Stimulated activated CD8-positive, alpha-beta memory T cell treated with anti-CD3 and anti-CD28 coated beads, Interleukin-4, amount 100 ng/mL, for 4 hours (primary cell): Measurements from ENCODE around the gene USP9Y.

Experiments used
- DNase-seq, 2 donors: peaks; one replicate each; pipeline ENCODE4 v3.0.0-alpha.2; 2020; ENCODE audit warnings: low read depth in 2 of 2, low spot score in 1 of 2

Gene USP9Y

DNA sequence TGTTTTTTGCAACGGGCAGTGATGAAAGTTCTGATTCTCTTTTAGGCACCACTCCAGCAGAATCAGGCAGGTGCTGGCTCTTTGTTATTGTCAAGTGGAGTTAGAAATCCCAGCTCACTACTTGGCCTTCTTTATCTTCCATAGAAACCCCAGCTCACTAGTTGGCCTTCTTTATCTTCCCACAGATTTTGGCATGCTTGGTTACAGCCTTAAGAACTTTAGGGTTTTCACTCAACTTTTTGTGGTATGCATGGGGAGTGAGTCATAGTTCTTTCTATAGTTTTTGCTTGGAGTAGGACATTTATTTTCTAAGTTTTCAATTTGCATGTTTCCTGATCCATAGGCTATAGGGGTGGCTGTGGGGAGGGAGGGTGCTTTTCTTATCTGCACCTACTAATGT, 55.0 kb downstream of the USP9Y start:
- no peak for DNase-seq

DNA sequence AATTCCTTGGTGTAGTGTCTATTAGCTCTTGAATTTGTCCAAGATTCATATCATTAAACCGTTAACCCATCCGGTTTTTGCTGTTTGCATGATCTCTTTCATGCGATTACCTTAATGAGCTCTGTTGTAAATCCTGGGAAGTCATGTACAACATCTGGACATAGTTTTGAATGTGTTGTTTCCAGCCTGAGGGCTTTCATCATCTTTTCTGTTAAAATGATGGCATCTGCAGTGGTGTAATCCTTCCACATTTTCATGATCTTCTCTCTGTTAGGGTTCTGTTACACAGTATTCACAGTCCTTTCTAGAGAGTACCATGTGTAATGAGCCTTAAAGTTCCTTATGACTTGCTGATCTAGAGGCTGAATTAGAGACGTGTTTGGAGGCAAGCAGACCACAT, 64.9 kb downstream of the USP9Y start:
- no peak for DNase-seq

DNA sequence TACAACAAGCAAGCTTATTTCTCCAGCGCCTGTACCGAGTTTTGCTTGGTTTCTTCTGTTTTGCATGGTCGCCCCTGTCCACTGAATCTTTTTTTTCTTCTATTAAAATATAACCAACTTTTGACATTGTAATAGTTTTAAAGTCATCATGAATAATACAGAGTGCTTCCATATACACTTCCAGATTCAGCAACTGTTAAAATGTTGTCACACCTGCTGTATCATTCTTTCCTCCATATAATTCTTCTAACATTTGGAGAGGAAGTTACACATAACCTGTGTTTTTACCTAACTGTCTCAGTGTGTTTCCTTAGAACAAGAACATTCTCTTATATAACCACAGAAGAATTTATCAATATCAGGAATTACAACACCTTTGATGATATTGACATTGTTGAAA, 83.5 kb downstream of the USP9Y start:
- no peak for DNase-seq

GRCh38 chrY:12793999-12794398, 93.0 kb downstream of the USP9Y start:
- no peak for DNase-seq

- no peak for DNase-seq
Measured at GRCh38 chrY:12808046-12808445, 107.0 kb downstream of the USP9Y start.

GRCh38 chrY:12809034-12809433, 108.0 kb downstream of the USP9Y start:
- DNase-seq = no peak

DNA sequence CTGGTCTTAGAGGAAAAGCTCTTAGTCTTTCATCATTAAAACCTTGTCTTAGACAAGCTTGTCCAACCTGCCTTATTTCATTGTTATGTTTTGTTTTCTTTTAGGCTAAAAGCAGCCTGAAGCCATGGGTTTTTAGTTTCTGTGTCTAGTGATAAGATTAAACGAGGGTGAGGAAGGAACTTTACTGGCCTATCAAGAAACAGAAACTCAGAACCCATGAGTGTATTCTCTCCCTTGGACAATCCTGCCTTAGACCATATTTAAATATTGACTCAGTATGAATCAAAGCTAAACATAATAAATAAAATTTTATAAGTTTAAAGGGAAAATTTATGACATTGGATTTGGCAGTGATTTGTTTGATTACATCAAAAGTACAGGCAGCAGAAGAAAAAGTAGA, 122.4 kb downstream of the USP9Y start:
- DNase-seq = no peak

DNA sequence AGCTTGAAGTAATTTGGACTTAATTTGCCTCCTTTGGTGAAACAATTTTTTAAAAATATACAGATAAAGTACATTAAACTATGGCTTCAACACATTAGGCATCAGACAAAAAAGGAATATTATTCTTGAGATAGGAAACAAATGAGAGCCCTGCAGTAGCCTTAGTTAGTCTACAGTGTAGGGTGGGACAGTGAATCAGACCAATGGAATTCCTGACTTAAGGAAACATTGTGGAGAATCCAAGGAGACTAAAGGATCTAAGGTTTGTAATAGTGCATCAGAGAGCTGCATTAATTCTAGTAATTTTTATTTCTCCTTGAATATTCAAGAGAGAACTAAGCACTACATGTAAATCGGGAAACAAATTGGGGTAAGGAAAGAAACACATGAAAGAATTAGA, 125.8 kb downstream of the USP9Y start:
- DNase-seq = no peak

- no peak for DNase-seq
Measured at GRCh38 chrY:12833284-12833683, 132.3 kb downstream of the USP9Y start.

DNA sequence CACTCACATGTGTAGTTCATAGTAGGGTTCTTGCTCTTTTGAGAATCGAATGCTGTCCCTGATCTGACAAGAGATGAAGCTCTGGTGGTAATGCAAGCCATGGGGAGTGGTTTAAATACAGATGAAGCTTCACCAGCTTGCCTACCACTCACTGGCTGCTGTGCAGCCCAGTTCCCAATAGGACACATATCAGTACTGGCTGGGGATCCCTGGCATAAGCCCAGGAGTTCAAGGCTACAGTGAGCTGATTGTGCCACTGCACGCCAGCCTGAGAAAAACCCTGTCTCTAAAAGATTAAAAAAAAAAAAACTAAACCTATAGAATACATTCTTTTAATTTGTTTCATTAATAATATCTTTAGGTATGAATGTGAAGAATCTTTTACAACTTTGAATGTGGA, 136.5 kb downstream of the USP9Y start:
- no peak for DNase-seq

DNA sequence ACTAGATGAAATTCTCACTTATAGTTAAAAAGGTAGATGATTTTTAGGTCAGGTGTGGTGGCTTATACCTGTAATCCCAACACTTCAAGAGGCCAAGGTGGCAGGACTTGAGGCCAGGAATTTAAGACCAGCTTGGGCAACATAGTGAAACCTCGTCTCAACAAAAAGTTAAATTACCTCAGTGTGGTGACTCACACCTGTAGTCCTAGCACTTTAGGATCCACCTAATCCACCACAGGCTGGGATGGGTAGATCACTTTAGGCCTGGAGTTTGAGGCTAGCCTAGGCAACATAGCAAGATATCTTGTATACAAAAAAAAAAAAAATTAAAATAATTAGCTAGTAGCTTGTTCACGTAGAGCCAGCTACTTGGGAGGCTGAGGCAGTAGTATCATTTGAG, 140.3 kb downstream of the USP9Y start:
- no peak for DNase-seq

GRCh38 chrY:12846793-12847192, 145.8 kb downstream of the USP9Y start:
- no peak for DNase-seq

- DNase-seq = no peak
Measured at GRCh38 chrY:12855791-12856275, 154.8 kb downstream of the USP9Y start.

DNA sequence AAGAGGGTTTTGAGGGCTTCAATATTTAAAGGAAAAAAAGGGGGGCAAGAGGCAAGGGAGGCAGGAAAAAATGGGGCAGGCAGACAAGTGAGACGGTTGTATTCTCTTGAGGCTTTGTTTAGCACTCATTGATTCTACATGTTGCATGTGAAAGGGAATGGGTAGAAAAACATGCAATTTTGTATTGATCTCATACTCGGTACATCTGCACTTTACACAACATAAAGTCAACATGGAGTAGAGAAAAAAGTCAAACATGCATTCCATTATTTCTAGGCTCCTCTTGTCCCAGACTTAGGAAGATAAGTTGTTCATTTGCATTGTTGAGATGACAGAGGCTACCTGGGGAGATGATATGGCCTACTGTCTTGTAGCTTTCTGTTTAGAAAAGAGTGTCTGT, 166.9 kb downstream of the USP9Y start:
- no peak for DNase-seq

DNA sequence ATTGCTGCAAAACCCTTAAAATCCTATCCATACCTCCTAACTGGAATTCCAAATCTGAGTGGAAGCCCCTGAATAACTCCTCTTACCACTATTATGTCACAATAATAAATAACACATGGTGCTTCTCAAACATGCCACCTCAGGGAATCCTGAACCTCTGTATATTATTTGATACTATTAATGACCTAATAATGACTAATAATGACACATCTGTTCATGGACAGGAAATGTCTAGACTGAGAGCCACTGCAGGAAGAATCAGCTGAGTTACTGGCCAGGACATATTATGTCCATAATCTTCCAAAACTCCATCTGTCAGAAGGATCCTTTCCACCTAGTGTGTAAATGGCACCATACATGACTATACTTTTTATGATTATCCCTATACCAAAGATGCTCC, 195.9 kb downstream of the USP9Y start:
- no peak for DNase-seq

DNA sequence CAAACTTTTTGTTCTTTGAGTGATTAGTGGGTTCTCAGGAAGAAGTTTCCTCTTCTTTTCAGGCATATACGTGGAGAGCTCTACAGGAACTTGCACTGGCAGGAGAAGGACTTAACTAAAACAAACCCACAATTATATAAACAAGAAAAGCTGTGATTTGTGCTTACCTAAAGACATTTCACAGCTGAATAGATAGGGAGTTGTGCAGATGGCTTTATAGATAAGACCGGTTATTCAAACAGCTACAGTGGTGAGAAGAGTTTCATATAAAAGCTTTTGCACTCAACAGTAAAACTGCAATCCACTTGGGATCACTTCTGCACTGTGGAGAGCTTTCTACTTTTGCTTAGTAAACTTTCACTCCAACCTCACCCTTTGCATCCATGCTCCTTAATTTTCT, 197.6 kb downstream of the USP9Y start:
- no peak for DNase-seq

DNA sequence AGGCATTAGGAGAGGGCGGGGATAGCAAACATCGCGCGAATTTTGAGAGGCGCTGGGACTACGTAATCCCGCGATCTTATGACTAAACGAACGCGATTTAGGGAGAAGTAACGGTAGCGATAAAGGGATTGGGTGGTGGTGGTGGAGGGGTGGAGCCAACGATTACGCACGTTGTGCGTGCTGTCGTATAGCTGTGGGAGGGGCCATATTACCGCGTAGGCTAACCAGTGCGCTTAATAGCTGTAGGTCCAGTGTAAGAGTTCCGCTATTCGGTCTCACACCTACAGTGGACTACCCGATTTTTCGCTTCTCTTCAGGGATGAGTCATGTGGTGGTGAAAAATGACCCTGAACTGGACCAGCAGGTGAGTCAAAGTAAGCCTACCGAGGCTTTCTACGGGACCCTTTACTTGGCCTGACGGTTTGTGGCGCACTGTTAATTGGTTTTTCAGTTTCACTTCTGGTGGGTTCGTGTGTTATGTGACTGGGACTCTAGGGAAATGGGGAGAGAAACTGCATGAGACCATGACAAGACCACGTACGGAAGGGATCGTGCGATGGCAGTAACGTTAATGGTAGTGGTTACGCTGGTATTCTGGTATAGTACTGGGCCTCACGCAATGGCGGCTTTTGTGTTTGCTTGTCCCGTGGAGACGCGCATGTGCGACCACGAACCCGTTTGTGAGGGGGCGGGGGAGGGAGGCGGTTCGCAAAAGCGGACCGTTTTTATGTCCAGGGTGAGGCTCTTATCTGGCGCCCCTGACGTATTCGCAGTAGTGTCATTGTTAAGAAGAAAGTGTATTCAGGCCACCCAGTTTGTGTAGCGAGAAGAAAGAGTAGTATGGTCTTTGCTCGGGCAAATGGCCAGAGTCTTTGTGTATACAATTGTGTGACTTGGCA, 203.8 kb downstream of the USP9Y start, which contains the start of gene DDX3Y:
TSS of gene DDX3Y (plus strand) at position 251 of the 899 bp plus-strand sequence. CDS start at position 320, 69 bp downstream.
- DNase-seq = peak in 1 of 2 donors; percentile 57

- peak in 1 of 2 donors; percentile 33 for DNase-seq
Measured at GRCh38 chrY:12905517-12905872, 204.5 kb downstream of the USP9Y start.

GRCh38 chrY:12905895-12906294, 204.9 kb downstream of the USP9Y start:
- no peak for DNase-seq
